ENCODE data around the gene TMEM258.
A peak's percentile ranks its signal among the peaks of the same experiment; 100 is the strongest.

The TMEM258 gene

GRCh38 chr11:61747192-61747966 is 45.0 kb downstream of the TMEM258 start:
- peak; percentile 88 for TF ChIP-seq CTCF (conservative IDR thresholded peaks at IDR 0.05; ENCODE audit: low read depth)
- ChIA-PET CTCF (interaction anchor here (0.5 to 1.4 kb wide), 18 partner anchors 9 to 796 kb away, joined by 3 to 17 read pairs (median 4); no protein-coding TSS in a partner anchor), POLR2A (ENCODE audit: low non-redundant PET) (no interaction called here)
- DNase-seq (ENCODE audit: low spot score) = peak; percentile 48
- no peak overlapping the region for H3K27ac ChIP-seq

GRCh38 chr11:61746442-61747191 is 45.8 kb downstream of the TMEM258 start:
- no peak overlapping the region for H3K27ac ChIP-seq
- no peak for TF ChIP-seq CTCF (conservative IDR thresholded peaks at IDR 0.05; ENCODE audit: low read depth)
- no peak for DNase-seq (ENCODE audit: low spot score)
- ChIA-PET POLR2A (ENCODE audit: low non-redundant PET) (no interaction called here), CTCF (interaction anchor here (0.6 to 1.4 kb wide), 9 partner anchors 9 to 362 kb away, joined by 3 to 17 read pairs (median 4); no protein-coding TSS in a partner anchor)

GRCh38 chr11:61745781-61746441 is 46.5 kb downstream of the TMEM258 start:
- POLR2A ChIA-PET (ENCODE audit: low non-redundant PET) = no interaction called here

GRCh38 chr11:61744609-61745156 is 47.7 kb downstream of the TMEM258 start:
- ChIA-PET POLR2A (ENCODE audit: low non-redundant PET) (no interaction called here), CTCF (interaction anchor here (1.5 to 1.8 kb wide), 2 partner anchors 52 to 364 kb away, joined by 3 to 4 read pairs; no protein-coding TSS in a partner anchor)
- no peak for DNase-seq (ENCODE audit: low spot score)
- H3K27ac ChIP-seq = no peak overlapping the region
- no peak for TF ChIP-seq CTCF (conservative IDR thresholded peaks at IDR 0.05; ENCODE audit: low read depth)

More at GRCh38 chr11:61745781-61746441, 46.5 kb downstream of the TMEM258 start:
- CTCF ChIA-PET = interaction anchor here (0.6 kb wide), 1 partner anchor 12 kb away, joined by 3 read pairs; no protein-coding TSS in a partner anchor
- H3K27ac ChIP-seq = no peak overlapping the region
- no peak for TF ChIP-seq CTCF (conservative IDR thresholded peaks at IDR 0.05; ENCODE audit: low read depth)
- DNase-seq (ENCODE audit: low spot score) = no peak

GRCh38 chr11:61744181-61744580 is 48.2 kb downstream of the TMEM258 start:
- ChIA-PET CTCF (interaction anchor here (1.5 to 1.8 kb wide), 2 partner anchors 53 to 364 kb away, joined by 3 to 4 read pairs; no protein-coding TSS in a partner anchor), POLR2A (ENCODE audit: low non-redundant PET) (no interaction called here)
- no peak overlapping the region for H3K27ac ChIP-seq
- DNase-seq (ENCODE audit: low spot score) = no peak
- TF ChIP-seq CTCF (conservative IDR thresholded peaks at IDR 0.05; ENCODE audit: low read depth) = no peak

All from RWPE1 (cell line).